ENCODE results near the gene PALLD. TPM values are rescaled to one million over a fixed set of nuclear protein-coding genes. Genes with fewer than 3 reads are reported as not detected.

The PALLD gene
- total RNA-seq, 1 donor from 2014 or later, result 396 TPM

GRCh38 chr4:168876106-168876505 is 379.3 kb downstream of the PALLD start:
- Mint-ChIP-seq H3K4me1 (ENCODE audit: unreplicated experiment) (peaks cover 65% of the 10 kb centered on the region), H3K27ac (ENCODE audit: unreplicated experiment) (peak overlapping the region; percentile 74)

GRCh38 chr4:168877511-168878491 is 380.9 kb downstream of the PALLD start:
- Mint-ChIP-seq H3K36me3 (ENCODE audit: unreplicated experiment) (peaks cover 55% of the 10 kb centered on the region), H3K9me3 (ENCODE audit: unreplicated experiment) (no peaks in the 10 kb centered on the region), H3K4me3 (ENCODE audit: unreplicated experiment) (peak overlapping the region; percentile 44), H3K27ac (ENCODE audit: unreplicated experiment) (peak overlapping the region; percentile 94), H3K4me1 (ENCODE audit: unreplicated experiment) (peaks cover 62% of the 10 kb centered on the region), H3K27me3 (ENCODE audit: unreplicated experiment) (no peaks in the 10 kb centered on the region)
- peak; percentile 85 for DNase-seq (ENCODE audit: extremely low spot score, unreplicated experiment)
- no peak for TF ChIP-seq CTCF (IDR thresholded peaks at IDR 0.05)

More at GRCh38 chr4:168876106-168876505, 379.3 kb downstream of the PALLD start:
- no peak for DNase-seq (ENCODE audit: extremely low spot score, unreplicated experiment)
- peaks cover 53% of the 10 kb centered on the region for H3K36me3 Mint-ChIP-seq (ENCODE audit: unreplicated experiment)
- no peaks in the 10 kb centered on the region for H3K9me3 Mint-ChIP-seq (ENCODE audit: unreplicated experiment)
- H3K27me3 Mint-ChIP-seq (ENCODE audit: unreplicated experiment), result no peaks in the 10 kb centered on the region
- TF ChIP-seq CTCF (IDR thresholded peaks at IDR 0.05), result no peak
- H3K4me3 Mint-ChIP-seq (ENCODE audit: unreplicated experiment), result no peak overlapping the region

GRCh38 chr4:168878623-168879022 is 381.8 kb downstream of the PALLD start:
- H3K27me3 Mint-ChIP-seq (ENCODE audit: unreplicated experiment), result no peaks in the 10 kb centered on the region
- DNase-seq (ENCODE audit: extremely low spot score, unreplicated experiment), result no peak
- H3K36me3 Mint-ChIP-seq (ENCODE audit: unreplicated experiment), result peaks cover 54% of the 10 kb centered on the region
- H3K4me3 Mint-ChIP-seq (ENCODE audit: unreplicated experiment), result peak overlapping the region; percentile 44
- TF ChIP-seq CTCF (IDR thresholded peaks at IDR 0.05), result no peak
- peak overlapping the region; percentile 94 for H3K27ac Mint-ChIP-seq (ENCODE audit: unreplicated experiment)
- peaks cover 63% of the 10 kb centered on the region for H3K4me1 Mint-ChIP-seq (ENCODE audit: unreplicated experiment)
- H3K9me3 Mint-ChIP-seq (ENCODE audit: unreplicated experiment), result no peaks in the 10 kb centered on the region

GRCh38 chr4:168879188-168879587 is 382.3 kb downstream of the PALLD start:
- Mint-ChIP-seq H3K4me3 (ENCODE audit: unreplicated experiment) (no peak overlapping the region), H3K4me1 (ENCODE audit: unreplicated experiment) (peaks cover 68% of the 10 kb centered on the region), H3K27ac (ENCODE audit: unreplicated experiment) (peak overlapping the region; percentile 94), H3K9me3 (ENCODE audit: unreplicated experiment) (no peaks in the 10 kb centered on the region), H3K36me3 (ENCODE audit: unreplicated experiment) (peaks cover 53% of the 10 kb centered on the region), H3K27me3 (ENCODE audit: unreplicated experiment) (no peaks in the 10 kb centered on the region)
- TF ChIP-seq CTCF (IDR thresholded peaks at IDR 0.05), result no peak
- no peak for DNase-seq (ENCODE audit: extremely low spot score, unreplicated experiment)

GRCh38 chr4:168880072-168880675 is 383.3 kb downstream of the PALLD start:
- no peak for TF ChIP-seq CTCF (IDR thresholded peaks at IDR 0.05)
- Mint-ChIP-seq H3K36me3 (ENCODE audit: unreplicated experiment) (peaks cover 53% of the 10 kb centered on the region), H3K4me1 (ENCODE audit: unreplicated experiment) (peaks cover 78% of the 10 kb centered on the region), H3K27ac (ENCODE audit: unreplicated experiment) (peak overlapping the region; percentile 94), H3K9me3 (ENCODE audit: unreplicated experiment) (no peaks in the 10 kb centered on the region), H3K4me3 (ENCODE audit: unreplicated experiment) (no peak overlapping the region), H3K27me3 (ENCODE audit: unreplicated experiment) (no peaks in the 10 kb centered on the region)
- no peak for DNase-seq (ENCODE audit: extremely low spot score, unreplicated experiment)

Data from osteocyte (in vitro differentiated cells).